Hepatocyte (in vitro differentiated cells): ENCODE data around the gene ELFN1.

ENCODE experiments used
- CTCF ChIP-seq: fragments of 200-600 bp; sonication (generic); IDR thresholded peaks from 2 replicates; pipeline ENCODE4 v1.5.1; 2016; ENCODE audit warnings: antibody characterized with exemption, mild to moderate bottlenecking; ENCODE audit not compliant: poor library complexity
- EZH2 ChIP-seq: fragments of 200-600 bp; sonication (generic); IDR thresholded peaks from 2 replicates; pipeline ENCODE4 v1.6.1; 2016; ENCODE audit warnings: antibody characterized with exemption, mild to moderate bottlenecking, borderline replicate concordance
- EZH2phosphoT487 ChIP-seq: fragments of 200-600 bp; sonication (generic); IDR thresholded peaks from one replicate; pipeline ENCODE4 v1.6.1; 2018; ENCODE audit warnings: antibody characterized with exemption, mild to moderate bottlenecking, low read depth, moderate library complexity; ENCODE audit not compliant: unreplicated experiment, severe bottlenecking

GRCh38 chr7:1716263-1717094, 46.4 kb downstream of the ELFN1 start:
- TF ChIP-seq EZH2, result no peak
- no peak for TF ChIP-seq CTCF
- TF ChIP-seq EZH2phosphoT487, result no peak
